Activated CD4-positive, alpha-beta T cell treated with anti-CD3 and anti-CD28 coated beads for 4 hours (primary cell): ENCODE results near the gene RNASE7.
A peak's percentile ranks its signal among the peaks of the same experiment; 100 is the strongest.

Experiments used
- DNase-seq, 2 donors: peaks; one replicate each; pipeline ENCODE4 v3.0.0-alpha.2; 2020

Gene RNASE7

DNA sequence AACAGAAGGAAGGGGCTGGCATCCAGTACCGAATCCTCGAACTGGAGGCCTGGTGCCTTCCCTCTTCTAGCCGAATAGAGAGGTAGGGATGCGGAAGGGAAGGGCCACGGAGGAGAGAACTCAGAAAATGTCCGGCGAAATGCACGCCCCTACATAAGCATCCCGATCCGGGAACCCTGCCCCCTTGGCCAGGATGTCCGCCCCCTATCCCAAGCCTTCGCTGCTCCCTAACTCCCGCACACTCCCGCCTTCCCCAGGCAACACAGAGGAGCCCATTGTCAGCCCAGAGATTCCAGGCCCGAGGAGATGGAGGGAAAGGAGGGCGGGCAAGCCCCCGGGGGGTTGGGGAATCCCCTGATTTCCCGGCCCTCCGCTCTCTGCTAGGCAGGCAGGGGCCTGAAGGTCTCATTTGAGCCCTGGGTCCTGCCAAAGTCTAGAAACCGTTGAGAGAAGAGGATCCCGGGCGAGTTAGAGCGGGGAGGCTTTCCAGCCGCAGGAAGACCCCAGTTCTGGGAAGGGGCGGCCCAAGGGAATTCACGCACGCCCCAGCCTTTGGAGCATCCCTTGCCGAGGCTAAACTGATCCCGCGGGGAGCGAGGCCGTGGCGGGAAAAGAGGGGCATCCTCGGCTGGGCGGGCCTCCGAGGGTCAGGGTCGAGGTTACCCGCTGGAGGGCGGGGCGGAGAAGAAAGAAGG lies 27.4 kb downstream of the RNASE7 start:
- no peak for DNase-seq

DNA sequence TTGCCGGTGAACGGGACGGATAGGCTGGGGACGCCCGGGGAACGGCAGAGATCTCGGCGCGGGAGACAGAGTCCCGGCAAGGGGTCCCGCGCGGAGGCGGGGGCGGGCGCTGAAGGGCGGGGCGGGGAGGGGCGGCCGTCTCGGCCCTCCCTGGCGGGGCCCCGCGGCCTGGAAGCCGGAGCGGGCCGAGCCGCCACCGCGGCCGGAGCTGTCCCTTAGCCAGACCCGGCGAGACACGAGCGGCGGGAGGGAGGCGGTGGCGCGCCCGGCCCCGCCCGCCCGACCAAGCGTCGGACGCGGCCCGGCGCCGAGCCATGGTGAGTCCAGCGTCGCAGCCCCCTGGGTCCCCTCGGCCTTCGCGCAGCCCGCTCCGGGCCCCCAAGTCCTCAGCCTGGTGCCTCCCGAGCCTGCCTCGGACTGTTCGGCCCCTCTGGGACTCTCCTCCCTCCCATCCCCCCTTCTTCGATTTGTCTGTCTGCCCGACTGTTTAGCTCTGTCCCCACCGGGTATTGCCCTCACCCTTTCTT lies 28.0 kb downstream of the RNASE7 start, which contains the start of gene ARHGEF40:
ARHGEF40 (plus strand) TSS at position 222 of the 527 bp plus-strand sequence; CDS start at position 315, 93 bp downstream.
- DNase-seq: no peak

DNA sequence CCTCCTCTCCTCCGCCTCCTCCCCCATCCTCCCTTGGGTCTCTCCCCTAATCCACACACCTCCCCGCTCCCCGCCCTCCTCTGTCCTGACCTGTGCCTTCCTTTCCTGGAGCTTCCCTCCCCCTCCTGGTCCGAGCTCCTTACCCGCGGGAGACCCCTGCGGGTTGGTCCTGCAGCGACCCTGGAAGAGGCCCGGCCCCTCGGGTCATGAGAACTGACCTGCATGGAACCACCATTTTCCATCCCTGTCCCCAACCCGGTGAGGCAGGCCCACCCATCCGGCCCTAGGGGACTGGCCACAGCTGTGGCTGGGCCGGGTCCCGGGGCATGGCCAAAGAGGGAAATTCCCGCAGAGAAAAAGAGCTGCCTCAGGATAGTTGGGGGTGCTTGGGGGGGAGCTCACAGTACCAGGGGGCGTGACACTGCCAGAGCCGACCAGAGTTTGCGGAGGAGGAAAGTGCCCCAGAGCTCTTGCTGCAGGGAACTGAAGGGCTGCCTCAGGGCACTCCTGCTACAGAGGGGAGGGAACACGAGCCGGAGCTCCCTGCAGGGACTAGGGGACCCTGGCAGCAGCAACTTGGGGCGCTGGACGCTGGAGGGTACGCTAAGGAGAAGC lies 28.6 kb downstream of the RNASE7 start:
- DNase-seq: no peak

DNA sequence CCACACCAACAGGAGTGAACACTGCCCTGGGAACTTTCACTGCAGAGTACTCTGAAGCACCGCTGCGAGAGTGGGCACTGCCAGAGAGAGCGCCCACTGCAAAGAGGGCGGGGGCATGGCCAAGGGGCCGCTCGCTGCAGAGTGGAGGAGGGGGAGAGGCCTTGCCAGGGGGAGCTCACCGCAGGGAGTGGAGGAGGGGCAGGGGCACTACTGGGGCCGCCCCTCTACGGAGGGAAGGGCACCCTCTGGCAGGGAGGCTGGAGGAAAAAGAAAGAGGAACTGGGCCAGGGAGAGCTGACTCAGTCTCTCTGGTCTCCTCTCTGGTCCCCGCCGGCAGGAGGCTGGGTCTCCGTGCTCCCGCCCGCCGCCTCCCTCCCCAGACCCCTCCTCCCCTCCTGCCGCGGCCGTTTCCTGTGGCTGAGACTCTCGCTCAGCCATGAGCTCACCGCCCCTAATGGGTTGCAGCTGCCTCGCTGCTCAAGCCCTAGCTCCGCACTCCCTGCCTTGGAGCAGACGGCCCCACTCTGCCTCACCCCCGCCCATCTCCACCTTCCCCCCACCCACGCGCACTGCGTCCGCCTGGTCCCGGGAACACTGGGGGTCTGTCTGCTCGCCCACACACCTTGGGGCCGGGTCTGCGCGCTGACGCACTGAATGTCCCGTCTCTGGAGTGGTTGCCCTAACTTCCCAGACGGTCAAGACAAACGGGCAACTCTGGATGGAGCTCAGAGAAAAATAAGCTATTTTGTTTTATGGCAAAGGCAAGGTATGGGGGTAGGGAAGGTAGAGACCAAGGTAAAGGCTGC lies 29.3 kb downstream of the RNASE7 start:
- peak in 1 of 2 donors; percentile 36 for DNase-seq

DNA sequence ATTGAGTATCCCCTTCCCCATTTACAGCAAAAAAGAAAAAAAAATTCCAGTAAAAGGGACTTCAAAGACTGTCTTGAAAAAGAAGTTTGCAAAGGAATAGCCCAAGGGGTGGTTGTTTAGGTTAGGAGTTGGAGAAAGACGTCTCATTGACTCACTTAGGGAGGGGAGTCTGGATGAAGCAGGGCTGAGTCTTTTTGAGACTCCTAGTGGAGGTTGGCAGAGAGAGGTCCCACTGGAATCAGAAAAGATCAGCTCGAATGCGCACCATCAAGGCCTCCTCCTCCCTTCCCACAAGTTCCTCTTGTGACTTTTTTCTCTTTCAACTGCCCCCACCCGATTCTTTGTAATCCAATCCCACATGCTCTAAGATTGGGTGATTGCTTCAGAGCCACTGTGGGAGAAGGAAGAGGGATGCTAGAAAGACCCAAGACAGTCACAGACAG lies 29.9 kb downstream of the RNASE7 start:
- no peak for DNase-seq

GRCh38 chr14:21072781-21073339 lies 30.7 kb downstream of the RNASE7 start:
- DNase-seq: no peak

GRCh38 chr14:21073921-21074320 lies 31.8 kb downstream of the RNASE7 start:
- DNase-seq: no peak

DNA sequence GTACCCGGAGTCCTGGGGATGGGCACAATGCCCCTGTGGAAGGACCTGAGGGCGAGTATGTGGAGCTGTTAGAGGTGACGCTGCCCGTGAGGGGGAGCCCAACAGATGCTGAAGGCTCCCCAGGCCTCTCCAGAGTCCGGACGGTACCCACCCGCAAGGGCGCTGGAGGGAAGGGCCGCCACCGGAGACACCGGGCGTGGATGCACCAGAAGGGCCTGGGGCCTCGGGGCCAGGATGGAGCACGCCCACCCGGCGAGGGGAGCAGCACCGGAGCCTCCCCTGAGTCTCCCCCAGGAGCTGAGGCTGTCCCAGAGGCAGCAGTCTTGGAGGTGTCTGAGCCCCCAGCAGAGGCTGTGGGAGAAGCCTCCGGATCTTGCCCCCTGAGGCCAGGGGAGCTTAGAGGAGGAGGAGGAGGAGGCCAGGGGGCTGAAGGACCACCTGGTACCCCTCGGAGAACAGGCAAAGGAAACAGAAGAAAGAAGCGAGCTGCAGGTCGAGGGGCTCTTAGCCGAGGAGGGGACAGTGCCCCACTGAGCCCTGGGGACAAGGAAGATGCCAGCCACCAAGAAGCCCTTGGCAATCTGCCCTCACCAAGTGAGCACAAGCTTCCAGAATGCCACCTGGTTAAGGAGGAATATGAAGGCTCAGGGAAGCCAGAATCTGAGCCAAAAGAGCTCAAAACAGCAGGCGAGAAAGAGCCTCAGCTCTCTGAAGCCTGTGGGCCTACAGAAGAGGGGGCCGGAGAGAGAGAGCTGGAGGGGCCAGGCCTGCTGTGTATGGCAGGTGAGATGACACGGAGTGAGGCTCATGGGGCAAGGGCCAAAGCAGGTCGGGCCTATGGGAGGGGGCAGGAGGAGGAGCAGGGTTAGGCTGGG lies 32.5 kb downstream of the RNASE7 start:
- DNase-seq: no peak

DNA sequence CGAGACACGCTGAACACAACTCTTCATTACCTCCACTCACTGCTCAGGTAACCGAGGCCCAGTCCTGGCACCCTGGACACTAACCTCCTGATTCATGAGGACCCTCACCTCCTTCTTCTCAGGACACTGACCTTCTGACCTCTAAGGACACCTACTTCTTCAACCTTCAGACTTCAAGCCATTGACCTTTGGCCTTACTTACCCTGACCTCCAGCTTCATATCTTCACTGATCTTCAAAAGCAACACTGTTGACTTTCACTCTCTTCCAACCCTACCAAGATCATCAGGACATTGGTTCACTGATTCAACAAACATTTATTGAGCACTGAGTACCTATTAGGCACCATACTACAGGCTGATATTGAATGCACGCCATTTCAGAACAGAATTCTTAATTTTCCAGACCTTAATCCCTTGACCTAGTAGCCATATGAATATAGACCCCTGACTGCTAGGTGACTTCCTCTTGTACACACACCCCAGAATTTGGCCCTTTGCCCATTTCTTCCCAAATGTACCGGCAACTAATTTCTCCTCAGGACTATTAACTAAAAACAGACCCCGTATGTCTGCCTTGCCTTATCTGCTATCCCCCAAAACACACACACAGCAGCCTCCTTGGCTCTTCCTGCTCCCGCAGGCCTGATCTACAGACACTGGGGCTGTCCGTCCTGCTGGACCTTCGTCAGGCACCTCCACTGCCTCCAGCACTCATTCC lies 33.7 kb downstream of the RNASE7 start:
- no peak for DNase-seq

GRCh38 chr14:21077672-21078071 lies 35.5 kb downstream of the RNASE7 start:
- DNase-seq: no peak

DNA sequence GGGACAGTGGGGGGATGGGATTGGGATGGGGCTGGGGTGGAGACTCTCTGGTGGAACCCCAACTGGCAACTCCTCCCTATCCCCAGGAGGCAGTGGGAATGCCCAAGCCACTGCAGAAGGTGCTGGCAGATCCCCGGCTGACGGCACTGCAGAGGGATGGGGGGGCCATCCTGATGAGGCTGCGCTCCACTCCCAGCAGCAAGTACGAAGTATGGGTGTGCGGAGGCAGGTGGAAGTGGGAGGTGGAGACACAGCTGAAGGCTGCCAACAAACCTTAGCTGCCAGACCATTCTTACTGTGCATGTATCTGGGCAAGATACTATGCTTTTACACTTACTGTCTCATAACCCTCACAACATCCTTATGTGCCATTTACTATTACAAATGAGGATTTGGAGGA lies 36.1 kb downstream of the RNASE7 start:
- DNase-seq: no peak

- no peak for DNase-seq
Measured at GRCh38 chr14:21078726-21079125, 36.6 kb downstream of the RNASE7 start.

- DNase-seq: no peak
Measured at GRCh38 chr14:21081521-21082142, 39.5 kb downstream of the RNASE7 start.

DNA sequence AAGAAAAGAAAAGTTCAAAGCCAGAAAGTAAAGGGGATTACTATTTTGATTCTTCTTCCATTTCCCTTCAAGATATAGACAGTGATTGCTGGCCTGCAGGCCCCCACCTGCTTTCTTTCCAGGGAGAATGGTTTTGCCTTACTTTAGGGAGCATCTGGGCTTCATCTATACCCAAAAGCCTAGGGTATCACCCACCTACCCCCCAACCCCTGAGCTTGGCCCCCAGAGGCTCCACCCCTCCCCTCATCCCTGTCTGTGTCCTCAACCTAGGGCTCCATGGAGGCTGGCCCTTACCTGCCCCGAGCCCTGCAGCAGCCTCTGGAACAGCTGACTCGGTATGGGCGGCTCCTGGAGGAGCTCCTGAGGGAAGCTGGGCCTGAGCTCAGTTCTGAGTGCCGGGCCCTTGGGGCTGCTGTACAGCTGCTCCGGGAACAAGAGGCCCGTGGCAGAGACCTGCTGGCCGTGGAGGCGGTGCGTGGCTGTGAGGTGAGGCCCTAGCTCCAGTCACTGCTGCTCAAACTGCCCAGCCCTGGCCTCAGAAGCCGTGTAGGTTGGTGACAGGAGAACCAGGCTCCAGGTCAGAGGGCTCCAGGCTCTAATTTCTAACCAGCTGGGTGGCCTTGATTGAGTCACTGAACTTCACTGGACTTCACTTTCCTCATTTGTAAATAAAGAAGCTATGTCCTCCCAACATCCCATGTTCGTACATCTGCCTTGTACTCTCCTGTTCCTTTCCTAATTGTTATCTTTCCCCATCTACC lies 41.6 kb downstream of the RNASE7 start:
- no peak for DNase-seq

- DNase-seq: no peak
Measured at GRCh38 chr14:21084396-21084795, 42.2 kb downstream of the RNASE7 start.

DNA sequence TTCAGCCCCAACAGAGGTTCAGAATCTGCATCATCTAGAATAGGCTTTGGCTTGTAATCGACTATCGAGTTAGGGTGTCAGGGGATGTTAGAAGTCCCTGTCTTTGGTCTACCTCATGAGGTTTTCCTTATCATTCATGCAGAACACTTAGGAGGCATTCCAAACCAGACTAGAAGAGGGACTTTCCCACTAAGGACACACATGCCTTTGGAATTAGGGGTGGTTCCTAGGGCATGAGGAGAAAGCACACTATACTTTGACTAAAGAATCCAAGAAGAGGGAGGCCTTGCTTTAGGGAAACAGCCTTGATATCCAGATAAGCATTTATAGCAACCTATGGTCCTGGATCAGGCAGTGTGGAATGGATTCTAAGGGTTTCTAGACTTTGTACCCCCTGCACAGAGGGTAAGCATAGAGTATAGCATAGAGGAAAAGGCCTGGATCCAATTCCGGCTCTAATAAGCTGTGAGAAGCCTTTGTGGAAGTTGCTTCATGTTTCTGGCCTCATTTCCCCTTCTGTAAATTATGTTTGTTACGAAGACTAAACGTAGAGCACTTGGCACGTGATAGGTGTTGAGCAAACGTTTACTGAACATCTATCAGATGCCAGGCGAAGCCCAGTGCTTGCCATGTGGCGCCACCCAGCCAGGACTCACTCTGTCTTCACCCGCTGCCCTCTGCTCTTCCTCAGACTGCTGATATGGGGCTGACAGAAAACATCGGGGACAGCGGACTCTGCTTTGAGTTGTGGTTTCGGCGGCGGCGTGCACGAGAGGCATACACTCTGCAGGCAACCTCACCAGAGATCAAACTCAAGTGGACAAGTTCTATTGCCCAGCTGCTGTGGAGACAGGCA lies 43.1 kb downstream of the RNASE7 start:
- DNase-seq: no peak

DNA sequence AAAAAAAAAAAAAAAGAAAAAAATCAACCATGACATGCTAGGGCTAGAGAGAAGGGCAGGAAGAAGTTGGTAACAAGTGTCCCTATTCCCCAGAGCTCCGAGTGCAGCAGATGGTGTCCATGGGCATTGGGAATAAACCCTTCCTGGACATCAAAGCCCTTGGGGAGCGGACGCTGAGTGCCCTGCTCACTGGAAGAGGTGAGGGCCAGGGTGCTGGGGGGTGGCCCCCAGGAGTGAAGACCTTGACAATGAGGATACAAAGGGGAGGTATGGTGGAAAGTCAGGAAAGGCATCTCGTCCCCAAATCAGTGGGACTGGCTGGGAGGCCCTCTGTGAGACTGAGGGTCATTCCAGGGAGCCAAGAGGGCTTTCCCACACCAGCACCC lies 44.7 kb downstream of the RNASE7 start:
- no peak for DNase-seq

DNA sequence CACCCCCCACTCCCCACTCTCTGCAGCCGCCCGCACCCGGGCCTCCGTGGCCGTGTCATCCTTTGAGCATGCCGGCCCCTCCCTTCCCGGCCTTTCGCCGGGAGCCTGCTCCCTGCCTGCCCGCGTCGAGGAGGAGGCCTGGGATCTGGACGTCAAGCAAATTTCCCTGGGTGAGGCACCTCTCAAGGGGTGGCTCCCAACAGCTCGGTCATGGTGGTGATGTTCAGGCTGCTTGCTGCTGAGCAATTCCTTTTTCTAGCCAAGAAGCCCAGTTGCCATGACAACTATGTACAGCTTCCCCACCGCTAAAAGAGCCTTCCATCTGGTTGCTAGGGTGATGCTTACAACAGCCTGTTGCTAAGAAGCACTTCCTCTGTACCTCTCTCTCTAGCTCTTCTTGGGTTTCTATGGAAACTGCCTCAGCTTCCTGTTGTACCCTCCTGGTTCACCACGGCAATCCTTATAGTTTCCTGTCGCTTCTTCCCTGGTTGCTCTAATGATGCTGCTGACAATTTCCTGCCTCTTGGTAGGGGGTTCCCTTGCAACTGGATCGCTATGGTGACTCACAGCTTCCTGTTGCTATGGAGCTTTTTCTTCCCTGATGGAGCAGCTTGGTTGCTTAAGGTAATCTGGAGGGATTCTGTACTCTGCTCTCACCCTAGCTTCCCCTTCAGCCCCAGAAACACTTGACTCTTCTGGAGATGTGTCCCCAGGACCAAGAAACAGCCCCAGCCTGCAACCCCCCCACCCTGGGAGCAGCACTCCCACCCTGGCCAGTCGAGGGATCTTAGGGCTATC lies 45.3 kb downstream of the RNASE7 start:
- DNase-seq: peak; percentile 38 to 51
